ENCODE data around the gene EFNA2. TPM values are rescaled to one million over a fixed set of nuclear protein-coding genes. Genes with fewer than 3 reads are reported as not detected.

The EFNA2 gene
- total RNA-seq, 1 experiment from 2014 or later, result not detected

- peaks cover 64% of the 10 kb centered on the region for H3K4me1 ChIP-seq (ENCODE audit: insufficient read depth, low read length)
- no peaks in the 10 kb centered on the region for H3K27me3 ChIP-seq (ENCODE audit: low read length)
- H3K9me2 ChIP-seq (replicated peaks; ENCODE audit: low read length), result no peaks in the 10 kb centered on the region
- TF ChIP-seq CTCF (conservative IDR thresholded peaks at IDR 0.05; ENCODE audit: low read depth, low read length) (no peak), EZH2 (IDR thresholded peaks at IDR 0.05; ENCODE audit: low read length, unreplicated experiment) (no peak), EZH2phosphoT487 (IDR thresholded peaks at IDR 0.05; ENCODE audit: borderline replicate concordance, low read length) (no peak)
- no peak for ATAC-seq
- no peaks in the 10 kb centered on the region for H3F3A ChIP-seq (ENCODE audit: low read length, unreplicated experiment)
- ChIA-PET CTCF (interaction anchor here (0.5 to 1.1 kb wide), 2 partner anchors 27 to 29 kb away, joined by 4 read pairs; no protein-coding TSS in a partner anchor), POLR2A (ENCODE audit: unreplicated experiment) (interaction anchor here (0.6 kb wide), 1 partner anchor 478 kb away, joined by 4 read pairs; no protein-coding TSS in a partner anchor)
- peaks cover 6% of the 10 kb centered on the region; the same call in 1 of the 2 replicates for H3K36me3 ChIP-seq (ENCODE audit: low read depth, low read length)
- BruUV-seq (replicated peaks), result no TSS peak
- no peak for DNase-seq
- H2AFZ ChIP-seq (ENCODE audit: low read length), result no peak overlapping the region
- H3K9me3 ChIP-seq (ENCODE audit: low read length), result no peaks in the 10 kb centered on the region
- peak overlapping the region; percentile 95 for H3K4me2 ChIP-seq (ENCODE audit: low read length)
- H3K4me3 ChIP-seq (ENCODE audit: low read length), result peak overlapping the region; percentile 70
- peak overlapping the region; percentile 92; the same call in 1 of the 2 replicates for H3K9ac ChIP-seq (ENCODE audit: low read length)
- H3K27ac ChIP-seq (ENCODE audit: low read length), result 0 out of 2 replicates have a peak overlapping the region, but pooled peaks have one; percentile 0
- peaks cover 73% of the 10 kb centered on the region for H3K79me2 ChIP-seq (ENCODE audit: low read length)
- no peaks in the 10 kb centered on the region for H4K20me1 ChIP-seq (ENCODE audit: low read length)
- intact Hi-C loops (cut with micrococcal nuclease), result loop anchor here (10.0 kb wide), 1 partner anchor 81 kb away; a partner anchor contains a TSS
These were observed 12.2 kb upstream of the EFNA2 start for GRCh38 chr19:1273263-1274041.

DNA sequence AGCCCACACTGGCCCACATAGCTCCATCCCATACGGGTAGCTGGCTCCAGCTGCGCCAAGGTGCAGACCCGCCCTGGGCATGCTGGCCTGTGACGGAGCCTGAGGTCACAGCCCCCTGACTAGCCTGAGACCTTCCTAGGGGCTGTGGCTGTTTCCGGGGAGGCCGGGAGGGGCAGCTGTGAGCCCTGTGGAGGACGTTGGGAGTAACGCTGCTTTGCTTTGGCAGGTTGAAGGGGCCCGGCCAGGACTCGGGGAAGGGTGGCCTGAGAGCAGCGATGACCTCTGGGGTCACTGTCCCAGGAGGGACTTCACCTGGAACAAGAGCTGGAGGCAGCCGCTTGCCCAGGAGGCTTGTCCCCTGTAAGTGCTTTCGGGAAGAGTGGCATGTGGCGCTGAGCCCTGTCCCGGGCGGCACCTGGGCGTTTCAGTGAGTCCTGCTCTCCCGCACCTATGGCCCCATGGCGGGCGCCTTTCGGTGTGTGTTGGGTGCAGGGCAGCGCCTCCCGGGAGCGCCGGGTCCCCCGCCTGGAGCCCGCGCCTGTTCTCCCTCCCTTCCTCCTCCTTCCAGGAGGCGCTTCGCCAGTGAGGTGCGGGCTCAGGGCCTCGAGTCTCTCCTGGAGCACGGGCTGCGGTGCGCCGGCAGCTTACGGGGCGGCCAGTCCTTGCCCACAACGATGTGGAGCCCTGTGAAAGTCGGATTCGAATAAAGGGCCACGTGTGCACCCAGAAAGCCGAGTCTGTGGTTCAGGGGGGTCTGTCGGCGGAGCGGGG, 11.4 kb upstream of the EFNA2 start:
- H3K27ac ChIP-seq (ENCODE audit: low read length), result peak overlapping the region; percentile 95
- H3K9me2 ChIP-seq (replicated peaks; ENCODE audit: low read length), result no peaks in the 10 kb centered on the region
- DNase-seq, result no peak
- no peaks in the 10 kb centered on the region for H3K27me3 ChIP-seq (ENCODE audit: low read length)
- H3K79me2 ChIP-seq (ENCODE audit: low read length), result peaks cover 73% of the 10 kb centered on the region
- peaks cover 6% of the 10 kb centered on the region; the same call in 1 of the 2 replicates for H3K36me3 ChIP-seq (ENCODE audit: low read depth, low read length)
- TF ChIP-seq CTCF (conservative IDR thresholded peaks at IDR 0.05; ENCODE audit: low read depth, low read length), result no peak
- no peak for TF ChIP-seq EZH2 (IDR thresholded peaks at IDR 0.05; ENCODE audit: low read length, unreplicated experiment)
- no peak for TF ChIP-seq EZH2phosphoT487 (IDR thresholded peaks at IDR 0.05; ENCODE audit: borderline replicate concordance, low read length)
- no peak for ATAC-seq
- H3K4me2 ChIP-seq (ENCODE audit: low read length), result peak overlapping the region; percentile 95
- no peaks in the 10 kb centered on the region for H4K20me1 ChIP-seq (ENCODE audit: low read length)
- peak overlapping the region; percentile 92 for H3K9ac ChIP-seq (ENCODE audit: low read length)
- intact Hi-C loops (cut with micrococcal nuclease), result loop anchor here (10.0 kb wide), 1 partner anchor 81 kb away; a partner anchor contains a TSS
- ChIA-PET POLR2A (ENCODE audit: unreplicated experiment) (interaction anchor here (0.6 kb wide), 1 partner anchor 477 kb away, joined by 4 read pairs; no protein-coding TSS in a partner anchor), CTCF (interaction anchor here (0.5 to 1.1 kb wide), 2 partner anchors 28 to 30 kb away, joined by 4 read pairs; no protein-coding TSS in a partner anchor)
- H3K4me3 ChIP-seq (ENCODE audit: low read length), result peak overlapping the region; percentile 70
- H3F3A ChIP-seq (ENCODE audit: low read length, unreplicated experiment), result no peaks in the 10 kb centered on the region
- BruUV-seq (replicated peaks), result TSS peak; percentile 52
- H3K4me1 ChIP-seq (ENCODE audit: insufficient read depth, low read length), result peaks cover 60% of the 10 kb centered on the region
- no peaks in the 10 kb centered on the region for H3K9me3 ChIP-seq (ENCODE audit: low read length)
- no peak overlapping the region for H2AFZ ChIP-seq (ENCODE audit: low read length)

Measured in PC-3 (cell line).